SW480 (cell line): ENCODE results near the gene KCTD5.
A peak's percentile ranks its signal among the peaks of the same experiment; 100 is the strongest.
"Not testable (repeated sequence)": the region's sequence is repeated elsewhere in the genome, so short reads cannot be mapped to it uniquely, and the experiment has no call there.

Source experiments
- DNase-seq: peaks from one replicate; pipeline ENCODE4 v3.0.0-alpha.2; 2016; ENCODE audit warnings: low spot score

KCTD5 gene

GRCh38 chr16:2673066-2673999 lies 9.0 kb upstream of the KCTD5 start:
- peak; percentile 89 for DNase-seq

- no peak for DNase-seq
These were observed 7.3 kb upstream of the KCTD5 start for GRCh38 chr16:2675021-2675420.

GRCh38 chr16:2675714-2676113 lies 6.6 kb upstream of the KCTD5 start:
- peak; percentile 59 for DNase-seq

GRCh38 chr16:2676937-2677336 lies 5.4 kb upstream of the KCTD5 start:
- not testable (repeated sequence) for DNase-seq

GRCh38 chr16:2678206-2678965 lies 3.9 kb upstream of the KCTD5 start:
- not testable (repeated sequence) for DNase-seq

- not testable (repeated sequence) for DNase-seq
These were observed 2.4 kb upstream of the KCTD5 start for GRCh38 chr16:2679902-2680301.

- DNase-seq, result not testable (repeated sequence)
These were observed 2.0 kb upstream of the KCTD5 start for GRCh38 chr16:2680360-2680759.

- DNase-seq, result not testable (repeated sequence)
These were observed 718 bp downstream of the KCTD5 start for GRCh38 chr16:2683041-2683440.

GRCh38 chr16:2686075-2686474 lies 3.8 kb downstream of the KCTD5 start:
- DNase-seq, result not testable (repeated sequence)

- DNase-seq, result no peak
These were observed 4.7 kb downstream of the KCTD5 start for GRCh38 chr16:2686912-2687507.

- DNase-seq, result no peak
These were observed 5.4 kb downstream of the KCTD5 start for GRCh38 chr16:2687531-2688308.

GRCh38 chr16:2689422-2689821 lies 7.1 kb downstream of the KCTD5 start:
- DNase-seq, result not testable (repeated sequence)

- DNase-seq, result no peak
These were observed 7.9 kb downstream of the KCTD5 start for GRCh38 chr16:2689968-2690801.

GRCh38 chr16:2690852-2691251 lies 8.5 kb downstream of the KCTD5 start:
- DNase-seq, result no peak

GRCh38 chr16:2691491-2692248 lies 9.3 kb downstream of the KCTD5 start:
- no peak for DNase-seq

- DNase-seq, result no peak
These were observed 10.1 kb downstream of the KCTD5 start for GRCh38 chr16:2692251-2692947.

GRCh38 chr16:2692948-2693651 lies 10.8 kb downstream of the KCTD5 start:
- DNase-seq, result no peak

- not testable (repeated sequence) for DNase-seq
These were observed 14.4 kb downstream of the KCTD5 start for GRCh38 chr16:2696601-2697250.
